K562 (cell line): ENCODE data around the gene PGRMC2. TPM values are rescaled to one million over a fixed set of nuclear protein-coding genes. Genes with fewer than 3 reads are reported as not detected.

Source experiments
- ARID3A ChIP-seq: IDR thresholded peaks from 2 replicates; pipeline ENCODE4 v1.6.1; 2012; ENCODE audit warnings: low read depth, low read length, improper control_type of control experiment, borderline replicate concordance
- CBX1 ChIP-seq: sonication (generic); IDR thresholded peaks from 2 replicates; pipeline ENCODE4 v1.6.1; 2016; ENCODE audit warnings: antibody characterized with exemption, low read depth, mild to moderate bottlenecking
- CSDE1 ChIP-seq, 2 experiments: fragments of 450-650 bp; IDR thresholded peaks; 2 replicates each; pipeline ENCODE4 v1.6.1; 2016; ENCODE audit warnings: mild to moderate bottlenecking in 1 of 2
- FOXJ2 ChIP-seq: fragments of 200-800 bp; sonication (Bioruptor generic); IDR thresholded peaks from 2 replicates; pipeline ENCODE4 v1.6.1; 2016; ENCODE audit warnings: missing genetic modification characterization, missing compliant biosample characterization
- PBX2 ChIP-seq, 2 experiments: IDR thresholded peaks in 1 of 2; conservative IDR thresholded peaks in 1 of 2; 2 replicates each; pipeline ENCODE4 v1.6.1; 2016; ENCODE audit warnings: low read depth in 2 of 2, mild to moderate bottlenecking in 1 of 2, missing compliant biosample characterization in 1 of 2, missing genetic modification characterization in 1 of 2, moderate library complexity in 1 of 2
- PTBP1 ChIP-seq: fragments of 200-400 bp; formaldehyde crosslinking; IDR thresholded peaks from 2 replicates; pipeline ENCODE4 v1.6.1; 2017; ENCODE audit warnings: low read depth, low read length
- RERE ChIP-seq: sonication (generic); formaldehyde crosslinking; IDR thresholded peaks from 2 replicates; pipeline ENCODE4 v1.8.0; 2023; ENCODE audit warnings: missing genetic modification reagents, mild to moderate bottlenecking, borderline replicate concordance
- SP2 ChIP-seq: IDR thresholded peaks from 2 replicates; pipeline ENCODE4 v1.6.1; 2011; ENCODE audit warnings: mild to moderate bottlenecking, low read depth, low read length, moderate library complexity; ENCODE audit not compliant: poor library complexity, severe bottlenecking; ENCODE audit errors: extremely low read depth
- TOE1 ChIP-seq, 2 experiments: fragments of 450-650 bp in 1 of 2; sonication (generic) in 1 of 2; formaldehyde crosslinking in 1 of 2; IDR thresholded peaks; 2 replicates each; pipeline versions ENCODE4 v1.7.1 to v1.8.0; 2016 to 2022; ENCODE audit warnings: borderline replicate concordance in 2 of 2, mild to moderate bottlenecking in 2 of 2, antibody characterized with exemption in 1 of 2, inconsistent platforms in 1 of 2, low read depth in 1 of 2, missing genetic modification reagents in 1 of 2, moderate library complexity in 1 of 2
- U2AF2 ChIP-seq: fragments of 200-400 bp; formaldehyde crosslinking; optimal IDR thresholded peaks from 2 replicates; pipeline ENCODE3; 2017; ENCODE audit warnings: low read depth, mild to moderate bottlenecking, low read length
- ZBTB7A ChIP-seq: IDR thresholded peaks from 2 replicates; pipeline ENCODE4 v1.6.1; 2011; ENCODE audit warnings: low read depth, mild to moderate bottlenecking, low read length, moderate library complexity, borderline replicate concordance; ENCODE audit not compliant: control insufficient read depth
- ZFP30 ChIP-seq: fragments of 250-450 bp; sonication (Bioruptor Pico); IDR thresholded peaks from 2 replicates; pipeline ENCODE4 v1.8.0; 2022; ENCODE audit warnings: moderate library complexity, mild to moderate bottlenecking, inconsistent platforms, borderline replicate concordance
- ZNF280B ChIP-seq: fragments of 250-450 bp; sonication (Bioruptor Pico); IDR thresholded peaks from 2 replicates; pipeline ENCODE4 v1.5.1; 2021; ENCODE audit warnings: mild to moderate bottlenecking
- ZNF766 ChIP-seq: fragments of 200-800 bp; sonication (Bioruptor generic); conservative IDR thresholded peaks from 2 replicates; pipeline ENCODE4 v1.6.1; 2016; ENCODE audit warnings: missing genetic modification characterization, missing compliant biosample characterization
- polyA plus RNA-seq, 8 experiments: library from polyadenylated mRNA; depleted of rRNA in 4 of 8; stranded (reverse) in 5 of 8; unstranded in 3 of 8; fragments of >200 nt; fragmentation: Nextera tagmentation in 2 of 8; fragmentation: Illumina TruSeq in 1 of 8; extraction: Ambion mirVana in 2 of 8; extraction: Trizol in 1 of 8; gene quantifications; 2 replicates each; pipeline versions ENCODE4 v1.2.1 to v1.2.3, GENCODE V29; 2011 to 2014; ENCODE audit warnings: inconsistent platforms in 1 of 8, missing spikeins in 1 of 8
- total RNA-seq, 7 experiments: library from RNA; depleted of rRNA in 6 of 7; stranded (reverse); fragments of >200 nt in 6 of 7; fragmentation: Illumina TruSeq in 2 of 7; extraction: Trizol in 2 of 7; gene quantifications; 2 replicates each; pipeline versions ENCODE4 v1.2.1 to v1.2.3, GENCODE V29; 2011 to 2021; ENCODE audit warnings: low replicate concordance in 1 of 7

The PGRMC2 gene
- total and polyA plus RNA-seq, 9 of the 15 experiments (the other 6 are each of a cell fraction or from before 2014, with no cell fraction given), result 12.4 to 81.3 (median 22.7) TPM

GRCh38 chr4:128289523-128290158 lies 2.0 kb upstream of the PGRMC2 start (continued):
- no peak for TF ChIP-seq ZNF280B
- TF ChIP-seq ARID3A, result no peak
- no peak for TF ChIP-seq CBX1
- no peak for TF ChIP-seq PBX2 (CRISPR knock-in tag; IDR thresholded peaks at IDR 0.05; ENCODE audit: low read depth)
- peak; percentile 26; the same call in 1 of the 2 replicates for TF ChIP-seq PBX2 (tag; conservative IDR thresholded peaks at IDR 0.05; ENCODE audit: low read depth)
- no peak for TF ChIP-seq TOE1 (IDR thresholded peaks at IDR 0.05; ENCODE audit: borderline replicate concordance)
- no peak for TF ChIP-seq TOE1 (CRISPR knock-in tag; IDR thresholded peaks at IDR 0.05; ENCODE audit: borderline replicate concordance, low read depth)
- TF ChIP-seq ZBTB7A, result no peak
- no peak for TF ChIP-seq FOXJ2 (tag)
- TF ChIP-seq PTBP1, result no peak
- no peak for TF ChIP-seq ZFP30 (CRISPR knock-in tag)
- no peak for TF ChIP-seq RERE (CRISPR knock-in tag)
- no peak for TF ChIP-seq CSDE1 (IDR thresholded peaks at IDR 0.05)
- TF ChIP-seq ZNF766, result no peak
- no peak for TF ChIP-seq U2AF2
- TF ChIP-seq SP2, result no peak
